IMR-90 (cell line): ENCODE data around the gene C1QTNF3. TPM values are rescaled to one million over a fixed set of nuclear protein-coding genes. Genes with fewer than 3 reads are reported as not detected.
A peak's percentile ranks its signal among the peaks of the same experiment; 100 is the strongest.

Experiments used
- ATAC-seq: fragments of 200-7000 bp; cut with Tn5 transposase; 2 replicates; pipeline ENCODE4 v1.9.1; 2020; ENCODE audit warnings: low read depth, mild to moderate bottlenecking, moderate library complexity
- BruUV-seq: library from RNA; stranded (reverse); fragments of 400-500 nt; replicated peaks from 2 replicates; lab custom pipeline; 2021; lab: Mats Ljungman, UMichigan
- CTCF ChIA-PET: fragments of 300-600 bp; formaldehyde crosslinking; extraction: SDS; loops from one replicate; lab custom pipeline; 2021; ENCODE audit warnings: antibody characterized with exemption; lab: Yijun Ruan, JAX
- POLR2A ChIA-PET: fragments of 300-600 bp; sonication (Branson Sonifier 250); formaldehyde crosslinking; loops from one replicate; lab custom pipeline; 2022; ENCODE audit warnings: antibody characterized with exemption; ENCODE audit not compliant: unreplicated experiment; lab: Charles Lee
- DNase-seq: peaks from one replicate; pipeline ENCODE4 v3.0.0; 2013
- H2AFZ ChIP-seq: replicated peaks from 2 replicates; pipeline ENCODE3; 2013; ENCODE audit warnings: low read length, mild to moderate bottlenecking; ENCODE audit not compliant: poor library complexity
- H2AK5ac ChIP-seq: 2 replicates; pipeline ENCODE4 v1.6.1; 2013; ENCODE audit warnings: low read depth, low read length, inconsistent platforms
- H2AK9ac ChIP-seq: replicated peaks from 2 replicates; pipeline ENCODE3; 2013; ENCODE audit warnings: mild to moderate bottlenecking, low read depth, low read length, moderate library complexity; ENCODE audit not compliant: poor library complexity
- H2BK120ac ChIP-seq: 2 replicates; pipeline ENCODE4 v1.6.1; 2013; ENCODE audit warnings: low read depth, low read length, inconsistent platforms
- H2BK15ac ChIP-seq: 3 replicates; pipeline ENCODE4 v1.6.1; 2013; ENCODE audit warnings: low read depth, low read length, inconsistent platforms
- H2BK20ac ChIP-seq: 2 replicates; pipeline ENCODE4 v1.6.1; 2013; ENCODE audit warnings: low read depth, mild to moderate bottlenecking, inconsistent platforms, low read length, moderate library complexity
- H2BK5ac ChIP-seq: 2 replicates; pipeline ENCODE4 v1.6.1; 2013; ENCODE audit warnings: mild to moderate bottlenecking, low read depth, low read length, inconsistent platforms; ENCODE audit not compliant: poor library complexity, severe bottlenecking
- H3K14ac ChIP-seq: replicated peaks from 2 replicates; pipeline ENCODE4 v1.6.1; 2013; ENCODE audit warnings: low read depth, low read length, inconsistent platforms
- H3K18ac ChIP-seq: 2 replicates; pipeline ENCODE4 v1.6.1; 2013; ENCODE audit warnings: low read depth, low read length, control low read depth
- H3K23ac ChIP-seq: 2 replicates; pipeline ENCODE4 v1.6.1; 2013; ENCODE audit warnings: low read depth, low read length, inconsistent platforms
- H3K27ac ChIP-seq: 2 replicates; pipeline ENCODE4 v1.5.1; 2013; ENCODE audit warnings: mild to moderate bottlenecking, control low read depth, low read length; ENCODE audit not compliant: insufficient read depth
- H3K27me3 ChIP-seq: 2 replicates; pipeline ENCODE4 v1.6.1; 2013; ENCODE audit warnings: low read length; ENCODE audit not compliant: control insufficient read depth, insufficient read depth
- H3K36me3 ChIP-seq: 2 replicates; pipeline ENCODE4 v1.6.1; 2013; ENCODE audit warnings: low read length, mixed read lengths; ENCODE audit not compliant: control insufficient read depth, insufficient read depth
- H3K4ac ChIP-seq: 2 replicates; pipeline ENCODE4 v1.6.1; 2013; ENCODE audit warnings: low read depth, low read length, inconsistent platforms
- H3K4me1 ChIP-seq: 2 replicates; pipeline ENCODE4 v1.6.1; 2013; ENCODE audit warnings: low read length, mixed read lengths; ENCODE audit not compliant: control insufficient read depth, insufficient read depth
- H3K4me2 ChIP-seq: 2 replicates; pipeline ENCODE4 v1.6.1; 2013; ENCODE audit warnings: low read depth, mild to moderate bottlenecking, control low read depth, low read length, moderate library complexity
- H3K4me3 ChIP-seq: 2 replicates; pipeline ENCODE4 v1.5.1; 2013; ENCODE audit warnings: low read depth, mild to moderate bottlenecking, control low read depth, low read length, moderate library complexity; ENCODE audit not compliant: insufficient read depth
- H3K56ac ChIP-seq: 2 replicates; pipeline ENCODE4 v1.6.1; 2013; ENCODE audit warnings: low read length, inconsistent platforms; ENCODE audit not compliant: insufficient read depth; ENCODE audit errors: extremely low read depth
- H3K79me1 ChIP-seq, 2 experiments: 2 replicates each; pipeline ENCODE4 v1.6.1; 2013; ENCODE audit warnings: low read length in 2 of 2, inconsistent platforms in 1 of 2, low read depth in 1 of 2
- H3K9ac ChIP-seq: 2 replicates; pipeline ENCODE4 v1.6.1; 2013; ENCODE audit warnings: low read depth, low read length, control low read depth
- H3K9me1 ChIP-seq: 2 replicates; pipeline ENCODE4 v1.6.1; 2013; ENCODE audit warnings: low read length, inconsistent platforms; ENCODE audit not compliant: insufficient read depth
- H3K9me3 ChIP-seq: 2 replicates; pipeline ENCODE4 v1.6.1; 2013; ENCODE audit warnings: low read length; ENCODE audit not compliant: control insufficient read depth, insufficient read depth
- H4K20me1 ChIP-seq: 2 replicates; pipeline ENCODE4 v1.6.1; 2013; ENCODE audit warnings: low read length, inconsistent platforms; ENCODE audit not compliant: insufficient read depth
- H4K5ac ChIP-seq: 2 replicates; pipeline ENCODE4 v1.6.1; 2013; ENCODE audit warnings: mild to moderate bottlenecking, low read depth, low read length, control low read depth
- H4K8ac ChIP-seq, 2 experiments: 2 replicates each; pipeline ENCODE4 v1.6.1; 2013; ENCODE audit warnings: low read depth in 2 of 2, low read length in 2 of 2, control low read depth in 1 of 2, inconsistent platforms in 1 of 2
- H4K91ac ChIP-seq: 2 replicates; pipeline ENCODE4 v1.6.1; 2013; ENCODE audit warnings: low read depth, low read length, inconsistent platforms; ENCODE audit not compliant: insufficient read depth
- BHLHE40 ChIP-seq: fragments of 150-350 bp; IDR thresholded peaks from 2 replicates; pipeline ENCODE4 v1.6.1; 2016; ENCODE audit warnings: mild to moderate bottlenecking, low read depth, low read length
- CEBPB ChIP-seq: IDR thresholded peaks from 2 replicates; pipeline ENCODE4 v1.6.1; 2012; ENCODE audit warnings: low read depth, low read length, improper control_type of control experiment
- CTCF ChIP-seq: conservative IDR thresholded peaks from 2 replicates; pipeline ENCODE4 v1.5.1; 2012; ENCODE audit warnings: mild to moderate bottlenecking, low read depth, low read length, improper control_type of control experiment
- MAFK ChIP-seq: IDR thresholded peaks from 2 replicates; pipeline ENCODE4 v1.6.1; 2012; ENCODE audit warnings: low read depth, low read length, improper control_type of control experiment
- MAZ ChIP-seq: IDR thresholded peaks from 2 replicates; pipeline ENCODE4 v1.6.1; 2012; ENCODE audit warnings: low read depth, mild to moderate bottlenecking, low read length, improper control_type of control experiment, moderate library complexity, borderline replicate concordance
- MXI1 ChIP-seq: IDR thresholded peaks from 2 replicates; pipeline ENCODE4 v1.6.1; 2012; ENCODE audit warnings: low read depth, mild to moderate bottlenecking, low read length, moderate library complexity, borderline replicate concordance
- RAD21 ChIP-seq: IDR thresholded peaks from 2 replicates; pipeline ENCODE4 v1.6.1; 2012; ENCODE audit warnings: low read length, improper control_type of control experiment
- WGBS, 2 experiments: methylation state at CpG; one replicate each; pipeline versions ENCODE4 v1.1.5 to v1.1.7; 2013; ENCODE audit warnings: missing lambda C conversion rate in 2 of 2; ENCODE audit not compliant: insufficient read length in 1 of 2; ENCODE audit errors: extremely low coverage in 2 of 2; 5-methylcytosine and 5-hydroxymethylcytosine counted together
- dilution Hi-C: fragments of 300-500 bp; cut with HindIII; formaldehyde crosslinking; loops from one replicate; pipeline ENCODE4 v1.14.3; 2018; ENCODE audit warnings: low sequenced_read_pairs; ENCODE audit not compliant: unreplicated experiment
- in situ Hi-C: fragments of 300-500 bp; cut with MboI; formaldehyde crosslinking; loops from 3 replicates; pipeline ENCODE4 v1.14.3; 2019; ENCODE audit warnings: low sequenced_read_pairs, inconsistent platforms, mixed read lengths
- intact Hi-C: fragments of 100-400 bp; cut with micrococcal nuclease; formaldehyde crosslinking; loops from 2 replicates; pipeline ENCODE4 v1.10.0; 2022
- polyA plus RNA-seq, 3 experiments: library from polyadenylated mRNA; depleted of rRNA; stranded (reverse); fragments of >200 nt; gene quantifications; 2 replicates each; pipeline ENCODE4 v1.2.3, GENCODE V29; 2012; ENCODE audit warnings: low replicate concordance in 1 of 3
- total RNA-seq: library from RNA; depleted of rRNA; stranded (reverse); fragments of >200 nt; gene quantifications from 2 replicates; pipeline ENCODE4 v1.2.3, GENCODE V29; 2012

Gene C1QTNF3
- total and polyA plus RNA-seq, 2 of the 4 experiments (the other 2 are of a cell fraction): 1.0 to 1.4 TPM

- no peak overlapping the region for H4K5ac ChIP-seq
- H3K4me3 ChIP-seq: no peak overlapping the region
- H2AK5ac ChIP-seq: 0 out of 2 replicates have a peak overlapping the region, but pooled peaks have one; percentile 8
- no peak overlapping the region for H2BK20ac ChIP-seq
- H3K9me3 ChIP-seq: no peaks in the 10 kb centered on the region
- 40% methylated on average over 3 of the region's 4 CpGs; no CpG with 5 or more reads in 1 of the 2 experiments for WGBS, 2 experiments
- DNase-seq: peak; percentile 19
- no peak overlapping the region for H3K9ac ChIP-seq
- no peak overlapping the region for H3K23ac ChIP-seq
- H3K79me1 ChIP-seq: no peaks in the 10 kb centered on the region
- H3K18ac ChIP-seq: no peak overlapping the region
- no peak overlapping the region for H3K27ac ChIP-seq
- H3K36me3 ChIP-seq: no peaks in the 10 kb centered on the region
- no peak overlapping the region for H2BK120ac ChIP-seq
- H3K4me2 ChIP-seq: no peak overlapping the region
- no peaks in the 10 kb centered on the region for H4K20me1 ChIP-seq
- intact Hi-C loops (no loop called here), in situ Hi-C loops (no loop called here), dilution Hi-C loops (no loop called here)
- H3K4ac ChIP-seq: no peak overlapping the region
- H3K9me1 ChIP-seq: no peaks in the 10 kb centered on the region; the same call in 1 of the 2 replicates
- no peaks in the 10 kb centered on the region for H3K27me3 ChIP-seq
- H3K56ac ChIP-seq: no peak overlapping the region
- no peak for ATAC-seq
- TF ChIP-seq CTCF: no peak
- TF ChIP-seq MAZ: no peak
- TF ChIP-seq CEBPB: no peak
- TF ChIP-seq BHLHE40: no peak
- no peak for TF ChIP-seq RAD21
- no peak for TF ChIP-seq MXI1
- no peak for TF ChIP-seq MAFK
- H2BK5ac ChIP-seq: no peak overlapping the region
- 0 out of 2 replicates have a peak overlapping the region, but pooled peaks have one; percentile 13 for H3K14ac ChIP-seq
- H4K91ac ChIP-seq: no peak overlapping the region
- peaks cover 6% of the 10 kb centered on the region; the same call in 1 of the 2 replicates for H3K4me1 ChIP-seq
- CTCF ChIA-PET: no interaction called here
- H2BK15ac ChIP-seq: no peak overlapping the region
- no TSS peak for BruUV-seq
- no peak overlapping the region for H2AK9ac ChIP-seq
- POLR2A ChIA-PET: no interaction called here
- no peak overlapping the region for H2AFZ ChIP-seq
- peak overlapping the region in 1 of 2 experiments; percentile 45; a peak in 1 of 4 replicates for H4K8ac ChIP-seq
Measured at GRCh38 chr5:34047143-34047542, 4.1 kb upstream of the C1QTNF3 start.
